Right ventricle myocardium superior (tissue), 1 donor: Measurements from ENCODE around the gene FBLN1. TPM values are rescaled to one million over a fixed set of nuclear protein-coding genes. Genes with fewer than 3 reads are reported as not detected.
"Not testable (repeated sequence)": the region's sequence is repeated elsewhere in the genome, so short reads cannot be mapped to it uniquely, and the experiment has no call there.

Experiments used
- ATAC-seq: fragments of 200-7000 bp; cut with Tn5 transposase; one replicate; pipeline ENCODE4 v1.9.1; 2020; ENCODE audit warnings: mild to moderate bottlenecking; ENCODE audit not compliant: poor library complexity
- DNase-seq: peaks from one replicate; pipeline ENCODE4 v3.0.0-alpha.2; 2020
- intact Hi-C: fragments of 100-400 bp; cut with DNase I; formaldehyde crosslinking; loops from one replicate; pipeline ENCODE4 v1.11.2; 2022
- total RNA-seq: library from RNA; stranded (reverse); fragmentation: NEBNext Ultra II Directional; extraction: Animal tissue kit (Norgen Biotek cat#: 25700); gene quantifications from one replicate; pipeline ENCODE4 v1.2.1, GENCODE V29; 2021
- donor health status: DM: no; HTN: yes; CAD: no; lungs with severe emphysema.

FBLN1 gene
- total RNA-seq, 1 donor from 2014 or later, result 89.5 TPM

DNA sequence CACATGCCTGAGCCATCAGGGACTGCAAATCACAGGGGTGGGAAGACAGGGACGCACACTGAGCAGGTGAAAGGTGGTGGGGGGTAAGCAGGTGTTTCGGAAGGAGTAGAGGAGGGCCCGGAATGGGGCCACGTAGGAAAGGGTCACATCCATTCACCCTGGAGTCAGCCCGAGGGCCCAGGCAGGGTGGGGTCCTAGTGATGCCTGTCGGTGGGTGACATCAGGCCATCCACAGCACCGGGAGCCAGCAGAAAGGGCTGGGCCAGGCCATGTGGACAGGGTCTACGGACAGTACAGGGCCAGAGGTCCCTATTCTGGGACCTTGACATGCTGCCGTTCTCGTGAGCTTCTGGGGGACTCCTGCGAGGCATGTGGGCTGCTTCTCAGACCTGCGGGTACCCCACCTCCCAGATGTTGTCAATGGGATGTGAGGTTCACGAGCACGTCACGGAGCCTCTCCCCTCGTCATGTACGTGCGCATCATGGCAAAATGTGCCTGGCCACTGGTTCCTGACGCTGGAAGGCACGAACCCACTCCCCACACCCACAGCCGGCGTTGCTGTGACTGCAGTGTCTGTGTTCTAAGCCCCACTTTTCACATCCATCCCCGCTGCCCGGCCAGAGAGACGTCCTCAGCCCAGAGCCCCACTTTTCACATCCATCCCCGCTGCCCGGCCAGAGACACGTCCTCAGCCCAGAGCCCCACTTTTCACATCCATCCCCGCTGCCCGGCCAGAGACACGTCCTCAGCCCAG is 84.1 kb downstream of the FBLN1 start:
- no peak for DNase-seq
- intact Hi-C loops, result no loop called here
- no peak for ATAC-seq

DNA sequence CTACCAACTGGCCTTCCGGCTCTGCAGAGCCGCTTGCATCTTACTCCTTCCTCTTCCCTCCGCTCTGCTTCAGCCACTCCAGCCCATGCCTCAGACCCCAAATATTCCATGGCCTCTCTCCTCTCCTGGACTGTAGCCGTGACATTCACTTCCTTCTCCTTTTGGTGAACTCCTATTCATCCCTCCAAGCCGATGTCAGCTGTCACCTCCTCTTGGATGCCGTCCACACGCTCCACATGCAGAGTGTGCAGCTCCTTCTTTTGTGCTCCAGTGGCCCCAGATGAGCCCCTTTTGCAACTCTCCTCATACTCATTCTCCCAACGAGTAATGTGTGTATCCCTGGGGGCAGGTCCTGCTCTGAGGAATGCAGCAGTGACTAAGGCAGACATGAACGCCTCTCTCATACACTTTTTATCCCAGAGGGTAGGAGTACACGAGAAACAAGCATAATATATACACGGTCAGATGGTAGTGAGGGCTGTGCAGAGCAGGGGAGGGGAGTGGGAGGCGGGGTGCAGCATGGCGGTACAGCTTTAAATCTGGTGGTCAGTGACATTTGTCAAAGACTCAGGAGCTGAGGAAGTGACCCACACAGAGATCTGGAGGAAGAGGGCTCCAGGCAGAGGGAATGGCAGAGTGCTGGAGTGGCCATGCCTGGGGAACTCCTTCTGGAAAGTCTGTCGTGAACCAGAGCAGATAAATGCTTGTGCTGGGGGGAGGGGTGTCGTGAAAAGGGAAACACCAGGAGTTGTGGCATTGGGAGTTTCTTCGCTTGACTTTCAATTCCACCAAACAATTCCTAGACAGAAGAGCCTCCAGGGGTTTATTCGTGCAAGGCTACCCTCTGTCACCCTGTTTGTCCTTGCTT is 85.2 kb downstream of the FBLN1 start:
- intact Hi-C loops, result no loop called here
- no peak for ATAC-seq
- no peak for DNase-seq

GRCh38 chr22:45589556-45589955 is 86.9 kb downstream of the FBLN1 start:
- DNase-seq (no peak), ATAC-seq (no peak)
- intact Hi-C loops, result no loop called here

- ATAC-seq (no peak), DNase-seq (no peak)
- intact Hi-C loops, result no loop called here
Observed at GRCh38 chr22:45590262-45590661, 87.6 kb downstream of the FBLN1 start.

GRCh38 chr22:45591633-45592213 is 89.0 kb downstream of the FBLN1 start:
- intact Hi-C loops, DNase-seq, ATAC-seq: not testable (repeated sequence)

- ATAC-seq, result no peak
- intact Hi-C loops, result no loop called here
- DNase-seq, result no peak
Observed at GRCh38 chr22:45594123-45594941, 91.6 kb downstream of the FBLN1 start.

DNA sequence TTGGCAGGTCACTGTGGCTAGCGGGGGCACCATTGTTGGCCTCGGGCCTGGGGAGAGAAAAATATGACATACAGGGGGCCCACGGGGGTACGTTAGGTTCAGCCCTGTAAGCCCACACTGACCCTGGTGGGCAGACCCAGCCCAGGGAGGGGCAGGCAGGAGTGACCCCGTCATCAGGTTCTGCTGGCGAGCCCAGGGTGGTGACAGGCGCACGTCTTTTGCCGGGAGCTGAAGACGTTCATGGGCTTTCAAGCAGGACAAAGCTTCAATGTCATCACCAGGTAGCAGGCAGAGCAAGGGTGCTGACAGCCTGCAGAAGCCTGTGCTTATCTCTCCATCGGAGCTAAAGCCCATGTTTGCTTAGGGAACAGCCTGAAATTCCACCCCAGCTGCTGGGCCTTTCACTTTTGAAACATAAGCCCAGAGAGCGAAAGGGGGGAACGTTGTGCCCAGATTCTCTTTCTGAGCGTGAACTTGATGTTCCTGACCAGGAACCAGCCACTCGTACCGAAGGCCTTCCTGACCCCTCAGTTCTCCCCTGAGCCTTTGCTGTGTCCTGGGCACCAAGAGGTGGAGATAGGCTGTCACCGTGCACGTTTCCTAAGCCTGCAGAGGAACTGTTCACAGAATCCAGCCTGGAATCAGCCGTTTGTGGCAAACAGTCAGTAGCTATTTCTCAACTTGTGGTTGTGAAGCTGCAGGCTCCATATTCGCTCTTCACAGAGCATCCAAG is 94.9 kb downstream of the FBLN1 start:
- no peak for DNase-seq
- intact Hi-C loops, result no loop called here
- ATAC-seq, result peak; percentile 62

DNA sequence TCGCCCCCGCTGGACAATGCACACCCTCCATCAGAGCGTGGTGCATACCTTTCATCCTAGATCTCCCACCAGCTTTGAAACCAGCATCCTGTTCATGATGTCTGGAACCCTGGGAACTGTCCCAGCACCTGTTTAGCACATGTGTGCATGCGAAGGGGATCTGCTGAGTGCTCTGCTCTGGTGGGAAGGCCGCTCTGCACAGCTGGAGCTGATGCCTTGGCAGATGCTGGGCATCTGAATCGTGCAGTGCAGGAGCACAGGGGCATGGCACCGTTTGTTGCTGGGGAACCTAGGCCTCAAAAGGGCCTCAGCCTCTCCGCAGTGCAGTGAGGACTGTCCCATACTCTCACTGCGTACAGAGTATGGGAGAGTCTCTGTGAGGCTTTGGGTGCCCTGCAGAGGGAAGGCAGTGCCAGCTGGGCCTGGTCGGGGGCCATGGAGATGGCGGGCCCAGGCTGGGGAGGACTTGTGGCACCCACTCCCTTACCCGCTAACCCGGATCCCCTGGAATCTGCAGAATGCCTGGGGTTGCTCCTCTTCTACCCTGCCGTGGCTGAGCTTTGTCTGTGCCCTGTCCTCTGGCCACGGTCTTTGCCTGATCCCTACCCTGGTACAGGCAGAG is 96.0 kb downstream of the FBLN1 start:
- ATAC-seq (no peak), DNase-seq (no peak)
- intact Hi-C loops, result no loop called here

DNA sequence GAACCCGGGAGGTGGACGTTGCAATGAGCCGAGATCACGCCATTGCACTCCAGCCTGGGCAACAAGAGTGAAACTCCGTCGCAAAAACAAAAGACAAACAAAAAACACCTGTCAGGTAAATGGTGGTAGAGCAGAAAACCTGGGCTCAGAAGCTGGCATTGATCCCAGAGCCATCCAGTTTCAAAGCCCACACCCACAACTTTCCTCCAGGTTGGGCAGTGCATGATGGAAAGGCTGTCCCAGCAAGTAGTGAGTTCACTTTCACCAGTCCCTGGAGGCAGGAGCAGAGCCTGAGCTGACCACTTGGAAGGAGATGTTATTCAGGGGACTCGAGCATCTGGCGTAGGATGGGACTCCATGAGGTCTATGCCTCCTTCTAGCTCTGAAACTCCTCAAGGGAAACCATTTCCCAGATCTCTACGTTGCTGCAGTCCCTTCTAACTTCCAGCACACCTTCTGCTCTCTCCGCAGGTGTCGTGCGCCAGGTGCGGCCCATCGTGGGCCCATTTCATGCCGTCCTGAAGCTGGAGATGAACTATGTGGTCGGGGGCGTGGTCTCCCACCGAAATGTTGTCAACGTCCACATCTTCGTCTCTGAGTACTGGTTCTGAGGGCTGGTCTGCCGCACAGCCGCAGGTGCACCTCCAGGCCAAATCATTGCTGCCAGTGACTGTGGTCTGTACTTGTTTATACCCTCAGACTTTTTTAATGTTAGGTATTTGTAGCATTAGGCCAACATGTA is 97.3 kb downstream of the FBLN1 start:
- no peak for ATAC-seq
- intact Hi-C loops, result no loop called here
- DNase-seq, result no peak

GRCh38 chr22:45600790-45601730 is 98.4 kb downstream of the FBLN1 start:
- intact Hi-C loops, result no loop called here
- no peak for DNase-seq
- no peak for ATAC-seq

DNA sequence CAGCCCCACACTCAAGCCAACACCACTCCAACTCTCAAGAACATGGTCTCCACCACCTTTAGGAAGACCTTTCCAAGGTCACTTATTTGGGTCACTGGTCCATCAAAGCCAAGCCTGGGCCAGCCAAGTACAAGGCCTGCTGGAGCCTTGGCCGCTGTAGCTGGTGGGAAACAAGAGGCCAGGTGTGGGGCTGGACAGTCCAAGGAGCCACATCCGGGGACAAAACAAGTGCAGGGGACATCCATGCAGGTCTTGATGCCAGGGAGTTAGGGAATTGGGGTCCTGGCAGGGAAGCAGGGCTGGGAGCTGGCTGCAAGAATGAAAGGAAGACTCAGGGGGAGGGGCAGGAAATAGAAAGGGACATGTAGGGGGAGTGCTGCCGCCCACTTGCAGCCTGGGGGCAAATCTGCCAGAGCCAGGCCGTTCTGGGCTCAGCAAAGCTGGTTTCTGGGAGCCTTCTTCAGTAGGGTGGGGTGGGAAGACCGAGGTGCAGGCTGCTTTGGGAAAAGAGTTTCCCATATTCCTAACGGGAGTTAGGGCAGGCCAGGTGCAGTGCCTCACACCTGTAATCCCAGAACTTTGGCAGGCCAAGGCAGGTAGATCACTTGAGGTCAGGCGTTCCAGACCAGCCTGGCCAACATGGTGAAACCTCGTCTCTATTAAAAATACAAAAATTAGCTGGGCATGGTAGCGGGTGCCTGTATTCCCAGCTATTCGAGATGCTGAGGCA is 99.5 kb downstream of the FBLN1 start:
- intact Hi-C loops, result no loop called here
- DNase-seq, result no peak
- ATAC-seq, result no peak

- DNase-seq (no peak), ATAC-seq (no peak)
- intact Hi-C loops, result no loop called here
Observed at GRCh38 chr22:45602824-45603595, 100.3 kb downstream of the FBLN1 start.

DNA sequence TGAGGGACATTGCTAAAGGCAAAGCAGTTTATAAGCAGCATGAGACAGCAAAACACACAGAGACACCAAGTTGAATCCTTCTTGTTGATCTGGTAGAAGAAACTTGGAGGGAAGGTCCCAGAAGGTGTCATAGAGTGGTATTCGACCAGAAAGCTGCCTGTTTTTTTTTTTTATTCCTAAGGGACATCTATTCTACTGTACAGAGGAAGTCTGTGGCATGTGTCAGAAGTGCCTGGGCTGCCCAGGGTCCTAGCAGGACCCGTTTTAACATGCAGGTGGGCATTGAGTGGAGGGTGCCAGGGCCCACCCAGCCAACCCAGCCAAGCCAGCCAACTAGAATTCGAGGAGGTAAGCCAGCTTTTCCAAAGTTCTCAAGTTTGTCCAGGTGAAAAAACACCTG is 100.9 kb downstream of the FBLN1 start:
- intact Hi-C loops, result no loop called here
- DNase-seq (no peak), ATAC-seq (no peak)

DNA sequence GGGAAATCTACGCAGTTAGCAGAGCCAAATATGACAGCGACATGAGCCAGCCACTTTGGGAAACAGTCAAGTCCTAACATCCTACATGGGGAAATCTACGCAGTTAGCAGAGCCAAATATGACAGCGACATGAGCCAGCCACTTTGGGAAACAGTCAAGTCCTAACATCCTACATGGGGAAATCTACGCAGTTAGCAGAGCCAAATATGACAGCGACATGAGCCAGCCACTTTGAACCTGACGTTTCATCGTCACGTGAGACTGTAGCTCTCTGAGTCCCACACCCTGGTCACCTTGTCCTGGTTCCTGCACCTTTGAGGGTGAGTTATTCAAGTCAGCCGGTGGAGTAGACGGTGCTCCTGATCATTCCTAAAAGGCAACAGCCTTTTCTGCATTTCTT is 105.4 kb downstream of the FBLN1 start:
- DNase-seq, intact Hi-C loops: not testable (repeated sequence)
- peak; percentile 47 for ATAC-seq

GRCh38 chr22:45608763-45609180 is 106.1 kb downstream of the FBLN1 start:
- ATAC-seq (no peak), DNase-seq (no peak)
- intact Hi-C loops, result no loop called here
